Retinal pigment epithelial cell (primary cell): Measurements from ENCODE around the gene KCTD18.

Experiments
- DNase-seq: peaks from one replicate; pipeline ENCODE4 v3.0.0-alpha.2; 2010; ENCODE audit warnings: low read depth
- H3K4me3 ChIP-seq: 2 replicates; pipeline ENCODE4 v1.5.1; 2011; ENCODE audit warnings: mild to moderate bottlenecking, low read length, control low read depth, moderate library complexity
- CTCF ChIP-seq: conservative IDR thresholded peaks from 2 replicates; pipeline ENCODE4 v1.5.1; 2011; ENCODE audit warnings: low read depth, low read length, control low read depth, inconsistent platforms

The KCTD18 gene

GRCh38 chr2:200456567-200456966, 53.3 kb downstream of the KCTD18 start:
- no peak for DNase-seq
- TF ChIP-seq CTCF = no peak
- H3K4me3 ChIP-seq = no peak overlapping the region

- no peak overlapping the region for H3K4me3 ChIP-seq
- peak; percentile 62 for DNase-seq
- no peak for TF ChIP-seq CTCF
Measured at GRCh38 chr2:200455958-200456421, 53.9 kb downstream of the KCTD18 start.

GRCh38 chr2:200454927-200455801, 54.7 kb downstream of the KCTD18 start:
- no peak overlapping the region for H3K4me3 ChIP-seq
- no peak for TF ChIP-seq CTCF
- DNase-seq = no peak

GRCh38 chr2:200453853-200454534, 55.9 kb downstream of the KCTD18 start:
- no peak for TF ChIP-seq CTCF
- DNase-seq = no peak
- H3K4me3 ChIP-seq = no peak overlapping the region

- no peak for DNase-seq
- no peak overlapping the region for H3K4me3 ChIP-seq
- TF ChIP-seq CTCF = no peak
Measured at GRCh38 chr2:200453142-200453852, 56.6 kb downstream of the KCTD18 start.

- no peak for TF ChIP-seq CTCF
- no peak overlapping the region for H3K4me3 ChIP-seq
- DNase-seq = no peak
Measured at GRCh38 chr2:200452377-200452776, 57.5 kb downstream of the KCTD18 start.
